Spinal cord (tissue), 10 donors: ENCODE data around the gene PAX3. TPM values are rescaled to one million over a fixed set of nuclear protein-coding genes. Genes with fewer than 3 reads are reported as not detected.

Experiments
- DNase-seq, 6 donors: peaks; one replicate each; pipeline versions ENCODE4 v3.0.0 to v3.0.0-alpha.2; 2013 to 2015; ENCODE audit warnings: low spot score in 6 of 6, low read depth in 4 of 6
- H3K27ac ChIP-seq: one replicate; pipeline ENCODE4 v1.5.1; 2013; ENCODE audit warnings: low read depth, low read length, control low read depth
- H3K27me3 ChIP-seq: one replicate; pipeline ENCODE4 v1.6.1; 2013; ENCODE audit warnings: low read length; ENCODE audit not compliant: control insufficient read depth, insufficient read depth
- H3K36me3 ChIP-seq: one replicate; pipeline ENCODE4 v1.6.1; 2013; ENCODE audit warnings: low read length; ENCODE audit not compliant: control insufficient read depth, insufficient read depth
- H3K4me1 ChIP-seq: one replicate; pipeline ENCODE4 v1.6.1; 2013; ENCODE audit warnings: low read length; ENCODE audit not compliant: control insufficient read depth, insufficient read depth
- H3K4me3 ChIP-seq: one replicate; pipeline ENCODE4 v1.5.1; 2013; ENCODE audit warnings: low read depth, low read length, control low read depth
- H3K9me3 ChIP-seq: one replicate; pipeline ENCODE4 v1.6.1; 2013; ENCODE audit warnings: low read length; ENCODE audit not compliant: control insufficient read depth, insufficient read depth
- WGBS: methylation state at CpG from one replicate; pipeline ENCODE4 v1.1.5; 2013; ENCODE audit warnings: missing lambda C conversion rate; ENCODE audit not compliant: insufficient coverage; 5-methylcytosine and 5-hydroxymethylcytosine counted together
- polyA plus RNA-seq, 2 donors: library from polyadenylated mRNA; unstranded; fragments of 120-200 nt; gene quantifications; one replicate each; pipeline ENCODE4 v1.2.1, GENCODE V29; 2013; ENCODE audit not compliant: insufficient read length in 2 of 2
- total RNA-seq, 2 donors: library from RNA; depleted of rRNA in 1 of 2; stranded (reverse); fragments of 120-200 nt in 1 of 2; fragments of >200 nt in 1 of 2; gene quantifications; one replicate each; pipeline versions ENCODE4 v1.2.3 to v1.2.4, GENCODE V29; 2013 to 2014
- donor health status: healthy.

The PAX3 gene
- total and polyA plus RNA-seq, 4 donors, result 9.4 to 14.2 (median 12.7) TPM

DNA sequence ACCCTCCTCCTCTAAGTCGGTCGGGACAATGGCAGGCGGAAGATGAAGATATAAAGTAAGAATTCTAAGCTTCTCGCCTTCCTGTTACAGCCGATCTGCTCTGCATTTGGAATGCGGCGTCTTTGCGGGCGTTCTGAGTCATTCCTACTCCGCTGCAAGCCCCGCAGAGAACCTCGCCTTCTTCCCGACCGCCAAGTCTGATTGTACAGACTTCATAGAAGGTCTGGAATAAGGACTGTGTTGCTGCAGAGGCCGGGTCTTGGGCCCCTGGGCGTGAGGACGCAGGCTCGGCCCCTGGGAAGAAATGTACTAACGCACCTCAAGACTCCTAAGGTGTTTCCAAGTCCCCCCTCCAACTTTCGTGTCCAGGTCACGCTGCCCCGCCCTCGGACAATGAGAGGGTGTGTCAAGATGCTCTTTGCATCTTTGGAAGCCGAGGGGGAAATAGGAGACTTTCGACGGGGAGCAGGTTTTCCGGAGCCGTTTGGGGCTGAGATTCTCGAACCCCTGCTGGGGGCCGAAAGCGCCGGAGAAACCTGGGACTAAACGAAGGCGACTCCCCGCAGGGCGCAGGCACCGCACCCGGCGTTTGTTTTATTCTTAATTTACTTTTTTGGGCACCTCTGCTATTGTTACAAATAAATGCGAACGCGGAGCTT is 12.7 kb upstream of the PAX3 start:
- peak in 2 of 6 donors; percentile 35 to 48 for DNase-seq

GRCh38 chr2:222310747-222311318 is 12.0 kb upstream of the PAX3 start:
- 39% methylated on average over 5 of the region's 11 CpGs for WGBS

More for the DNA sequence above, 12.7 kb upstream of the PAX3 start:
- H3K36me3 ChIP-seq, result no peaks in the 10 kb centered on the region
- no peak overlapping the region for H3K27ac ChIP-seq
- H3K27me3 ChIP-seq, result peaks cover 100% of the 10 kb centered on the region
- H3K4me1 ChIP-seq, result peaks cover 24% of the 10 kb centered on the region
- 16% methylated on average over 36 of the region's 42 CpGs for whole genome bisulfite sequencing
- H3K9me3 ChIP-seq, result no peaks in the 10 kb centered on the region
- H3K4me3 ChIP-seq, result no peak overlapping the region

GRCh38 chr2:222309766-222310165 is 11.0 kb upstream of the PAX3 start:
- H3K36me3 ChIP-seq, result no peaks in the 10 kb centered on the region
- peak in 2 of 6 donors; percentile 0 to 1 for DNase-seq
- peaks cover 100% of the 10 kb centered on the region for H3K27me3 ChIP-seq
- no peak overlapping the region for H3K4me3 ChIP-seq
- H3K4me1 ChIP-seq, result peaks cover 40% of the 10 kb centered on the region
- no peaks in the 10 kb centered on the region for H3K9me3 ChIP-seq
- WGBS, result no CpG with 5 or more reads among the region's 2 CpGs
- H3K27ac ChIP-seq, result no peak overlapping the region

More at GRCh38 chr2:222310747-222311318, 12.0 kb upstream of the PAX3 start:
- DNase-seq, result peak in 2 of 6 donors; percentile 4 to 5
- Histone ChIP-seq H3K27ac (no peak overlapping the region), H3K36me3 (no peaks in the 10 kb centered on the region), H3K4me3 (no peak overlapping the region), H3K4me1 (peaks cover 30% of the 10 kb centered on the region), H3K27me3 (peaks cover 100% of the 10 kb centered on the region), H3K9me3 (no peaks in the 10 kb centered on the region)

DNA sequence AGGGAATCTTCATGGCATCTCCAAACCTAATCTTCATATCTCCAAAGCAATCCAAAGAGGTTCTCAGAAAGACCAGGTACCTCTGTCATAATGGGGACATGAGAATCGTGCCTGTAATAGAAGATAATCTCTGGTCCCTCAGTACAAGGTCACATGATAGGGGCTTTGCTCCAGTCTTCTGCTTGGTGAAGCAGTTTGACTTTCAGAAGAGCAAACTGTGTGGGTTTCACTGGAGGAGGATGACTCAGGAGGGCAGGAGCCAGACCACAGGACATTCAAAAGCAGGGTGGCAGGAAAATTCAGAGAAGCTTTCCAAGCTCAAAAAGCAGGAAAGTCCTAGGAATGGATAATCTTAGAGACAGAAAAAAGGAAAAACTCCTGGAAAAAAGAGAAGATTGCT is 10.6 kb upstream of the PAX3 start:
- H3K9me3 ChIP-seq, result no peaks in the 10 kb centered on the region
- peaks cover 100% of the 10 kb centered on the region for H3K27me3 ChIP-seq
- H3K4me1 ChIP-seq, result peaks cover 43% of the 10 kb centered on the region
- no peak overlapping the region for H3K4me3 ChIP-seq
- DNase-seq, result no peak
- no peak overlapping the region for H3K27ac ChIP-seq
- no peaks in the 10 kb centered on the region for H3K36me3 ChIP-seq
- 58% methylated on average over 1 of the region's 1 CpG for WGBS

GRCh38 chr2:222307978-222308730 is 9.4 kb upstream of the PAX3 start:
- Histone ChIP-seq H3K36me3 (no peaks in the 10 kb centered on the region), H3K4me3 (no peak overlapping the region), H3K27me3 (peaks cover 100% of the 10 kb centered on the region), H3K4me1 (peaks cover 53% of the 10 kb centered on the region), H3K27ac (no peak overlapping the region), H3K9me3 (no peaks in the 10 kb centered on the region)
- peak in 1 of 6 donors; percentile 1 for DNase-seq
- WGBS, result 38% methylated on average over 6 of the region's 11 CpGs

DNA sequence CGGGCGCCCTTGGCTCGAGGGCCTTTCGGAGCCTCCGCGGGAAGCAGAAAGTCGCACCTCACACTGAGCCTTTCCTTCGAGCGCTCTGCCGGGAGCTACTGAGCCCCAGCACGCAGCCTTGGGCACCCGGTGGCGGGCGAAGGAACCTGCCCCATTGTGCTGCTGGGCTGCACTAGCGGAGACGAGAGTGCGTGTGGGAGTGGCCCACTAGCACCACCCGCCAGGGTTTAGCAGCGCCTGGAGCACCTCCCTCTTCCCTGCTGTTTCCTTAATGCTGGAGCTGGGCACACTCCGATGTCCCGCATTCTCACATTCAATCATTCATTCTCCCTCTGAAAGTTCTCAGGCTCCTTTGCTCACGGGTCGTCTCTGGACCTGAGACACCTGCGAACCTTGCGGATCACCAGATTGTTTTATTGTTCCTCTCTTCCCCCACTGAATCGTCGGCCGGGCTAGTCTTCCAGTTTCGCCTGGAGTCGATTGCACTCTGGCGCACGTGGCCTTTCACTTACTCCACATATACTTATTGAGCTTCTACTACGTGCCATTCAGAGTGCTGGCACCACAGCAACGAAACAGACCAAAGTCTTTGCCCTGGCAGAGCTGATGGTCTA is 8.5 kb upstream of the PAX3 start:
- WGBS, result 20% methylated on average over 29 of the region's 34 CpGs
- peak in 1 of 6 donors; percentile 11 for DNase-seq
- Histone ChIP-seq H3K27ac (no peak overlapping the region), H3K4me3 (no peak overlapping the region), H3K9me3 (no peaks in the 10 kb centered on the region), H3K36me3 (no peaks in the 10 kb centered on the region), H3K27me3 (peaks cover 100% of the 10 kb centered on the region), H3K4me1 (peaks cover 52% of the 10 kb centered on the region)

- Histone ChIP-seq H3K4me1 (peaks cover 52% of the 10 kb centered on the region), H3K36me3 (no peaks in the 10 kb centered on the region), H3K9me3 (no peaks in the 10 kb centered on the region), H3K4me3 (peak overlapping the region; percentile 52), H3K27ac (peak overlapping the region; percentile 50), H3K27me3 (peaks cover 100% of the 10 kb centered on the region)
- DNase-seq, result no peak
- WGBS, result 16% methylated on average over 24 of the region's 27 CpGs
Observed at GRCh38 chr2:222306393-222307142, 7.8 kb upstream of the PAX3 start.

GRCh38 chr2:222305516-222306392 is 7.0 kb upstream of the PAX3 start:
- Histone ChIP-seq H3K4me3 (peak overlapping the region; percentile 52), H3K9me3 (no peaks in the 10 kb centered on the region), H3K27ac (peak overlapping the region; percentile 50), H3K27me3 (peaks cover 100% of the 10 kb centered on the region), H3K36me3 (no peaks in the 10 kb centered on the region), H3K4me1 (peaks cover 58% of the 10 kb centered on the region)
- peak in 1 of 6 donors; percentile 65 for DNase-seq
- under 1% methylated on average over 61 of the region's 66 CpGs for WGBS
